ENCODE data around the gene NR1D1. TPM values are rescaled to one million over a fixed set of nuclear protein-coding genes. Genes with fewer than 3 reads are reported as not detected.
A peak's percentile ranks its signal among the peaks of the same experiment; 100 is the strongest.

The NR1D1 gene
- polyA plus RNA-seq, 1 experiment: 2.3 TPM

DNA sequence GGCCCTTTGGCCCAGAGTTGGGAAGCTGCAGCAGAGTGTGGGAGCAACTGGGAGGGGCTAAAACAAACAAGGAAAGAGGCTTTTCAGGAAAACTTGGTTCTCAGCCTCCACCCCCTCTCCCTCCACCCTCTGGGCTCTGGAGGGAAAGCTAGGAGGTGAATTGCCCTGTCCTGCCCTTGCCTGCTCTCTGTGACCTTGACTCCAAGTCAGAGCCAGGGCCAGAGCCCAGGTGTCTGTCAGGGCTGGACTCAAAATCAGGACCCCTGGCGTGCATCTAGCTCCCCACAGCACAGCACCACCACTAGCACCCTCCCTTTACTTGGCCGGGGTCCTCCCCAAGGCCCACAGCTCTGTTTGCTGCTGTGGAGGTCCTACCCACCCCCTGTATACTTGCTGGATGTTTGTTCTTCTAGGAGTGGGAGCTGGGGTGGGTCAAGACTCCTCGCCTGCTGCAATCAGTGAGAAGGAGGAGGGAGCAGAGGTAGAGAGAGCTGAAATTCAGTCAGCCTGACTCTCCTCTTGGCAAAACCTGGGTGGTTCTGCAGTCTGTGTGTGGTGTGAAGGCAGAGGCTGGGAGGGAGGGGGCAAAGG lies 2.8 kb upstream of the NR1D1 start:
- POLR2A ChIA-PET: no interaction called here
- Histone ChIP-seq H3K27me3 (ENCODE audit: control insufficient read depth, insufficient read depth, low read length) (no peaks in the 10 kb centered on the region), H3K4me3 (ENCODE audit: low read depth, low read length) (no peak overlapping the region), H3K36me3 (ENCODE audit: control insufficient read depth, insufficient read depth, low read length) (no peaks in the 10 kb centered on the region; the same call in 1 of the 2 replicates)
- CTCF ChIA-PET: interaction anchor here (0.6 to 7.8 kb wide), 6 partner anchors 9 to 187 kb away, joined by 3 to 84 read pairs (median 4); no protein-coding TSS in a partner anchor
- DNase-seq (ENCODE audit: low read depth): no peak
- TF ChIP-seq, protein P1, sequence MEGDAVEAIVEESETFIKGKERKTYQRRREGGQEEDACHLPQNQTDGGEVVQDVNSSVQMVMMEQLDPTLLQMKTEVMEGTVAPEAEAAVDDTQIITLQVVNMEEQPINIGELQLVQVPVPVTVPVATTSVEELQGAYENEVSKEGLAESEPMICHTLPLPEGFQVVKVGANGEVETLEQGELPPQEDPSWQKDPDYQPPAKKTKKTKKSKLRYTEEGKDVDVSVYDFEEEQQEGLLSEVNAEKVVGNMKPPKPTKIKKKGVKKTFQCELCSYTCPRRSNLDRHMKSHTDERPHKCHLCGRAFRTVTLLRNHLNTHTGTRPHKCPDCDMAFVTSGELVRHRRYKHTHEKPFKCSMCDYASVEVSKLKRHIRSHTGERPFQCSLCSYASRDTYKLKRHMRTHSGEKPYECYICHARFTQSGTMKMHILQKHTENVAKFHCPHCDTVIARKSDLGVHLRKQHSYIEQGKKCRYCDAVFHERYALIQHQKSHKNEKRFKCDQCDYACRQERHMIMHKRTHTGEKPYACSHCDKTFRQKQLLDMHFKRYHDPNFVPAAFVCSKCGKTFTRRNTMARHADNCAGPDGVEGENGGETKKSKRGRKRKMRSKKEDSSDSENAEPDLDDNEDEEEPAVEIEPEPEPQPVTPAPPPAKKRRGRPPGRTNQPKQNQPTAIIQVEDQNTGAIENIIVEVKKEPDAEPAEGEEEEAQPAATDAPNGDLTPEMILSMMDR (IDR thresholded peaks at IDR 0.05; ENCODE audit: insufficient read depth, low read depth, low read length): no peak

DNA sequence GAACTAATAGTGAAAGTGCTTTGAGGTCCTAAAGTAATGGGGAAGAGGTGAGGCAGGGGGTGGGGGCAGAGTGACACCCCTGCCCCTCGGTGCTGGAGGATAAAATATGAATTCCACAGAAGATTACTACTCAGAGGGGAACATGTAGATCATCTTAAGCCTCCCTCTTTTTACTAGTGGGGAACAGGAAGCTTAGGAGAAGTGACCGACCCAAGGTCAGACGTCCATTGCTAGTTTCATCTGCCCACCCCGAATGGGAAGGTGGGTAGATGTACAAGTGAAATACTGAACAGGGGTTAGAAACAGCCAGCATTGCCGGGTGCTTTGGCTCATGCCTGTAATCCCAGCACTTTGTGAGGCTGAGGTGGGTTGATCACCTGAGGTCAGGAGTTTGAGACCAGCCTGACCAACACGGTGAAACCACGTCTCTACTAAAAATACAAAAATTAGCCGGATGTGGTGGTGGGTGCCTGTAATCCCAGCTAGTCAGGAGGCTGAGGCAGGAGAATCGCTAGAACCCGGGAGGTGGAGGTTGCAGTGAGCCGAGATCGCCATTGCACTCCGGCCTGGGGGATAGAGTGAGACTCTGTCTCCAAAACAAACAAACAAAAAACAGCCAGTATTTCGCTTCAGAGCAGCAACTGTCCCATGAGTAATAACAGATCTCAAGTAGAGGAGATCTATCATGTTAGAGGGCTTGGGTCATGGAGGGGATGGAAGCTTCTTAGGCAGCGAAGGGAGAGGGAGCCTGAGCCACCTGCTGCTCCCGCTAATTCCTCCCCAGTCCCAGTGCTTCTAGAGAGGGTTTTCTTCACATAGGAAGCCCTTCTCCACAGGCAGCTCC lies 1.2 kb upstream of the NR1D1 start:
- peaks cover 6% of the 10 kb centered on the region for H3K36me3 ChIP-seq (ENCODE audit: control insufficient read depth, insufficient read depth, low read length)
- no peaks in the 10 kb centered on the region for H3K27me3 ChIP-seq (ENCODE audit: control insufficient read depth, insufficient read depth, low read length)
- DNase-seq (ENCODE audit: low read depth): no peak
- ChIA-PET POLR2A (no interaction called here), CTCF (interaction anchor here (0.5 to 7.8 kb wide), 12 partner anchors 11 to 1595 kb away, joined by 3 to 84 read pairs (median 4); no protein-coding TSS in a partner anchor)
- TF ChIP-seq, protein P1 (IDR thresholded peaks at IDR 0.05; ENCODE audit: insufficient read depth, low read depth, low read length): no peak
- peak overlapping the region; percentile 89; the same call in 1 of the 2 replicates for H3K4me3 ChIP-seq (ENCODE audit: low read depth, low read length)

DNA sequence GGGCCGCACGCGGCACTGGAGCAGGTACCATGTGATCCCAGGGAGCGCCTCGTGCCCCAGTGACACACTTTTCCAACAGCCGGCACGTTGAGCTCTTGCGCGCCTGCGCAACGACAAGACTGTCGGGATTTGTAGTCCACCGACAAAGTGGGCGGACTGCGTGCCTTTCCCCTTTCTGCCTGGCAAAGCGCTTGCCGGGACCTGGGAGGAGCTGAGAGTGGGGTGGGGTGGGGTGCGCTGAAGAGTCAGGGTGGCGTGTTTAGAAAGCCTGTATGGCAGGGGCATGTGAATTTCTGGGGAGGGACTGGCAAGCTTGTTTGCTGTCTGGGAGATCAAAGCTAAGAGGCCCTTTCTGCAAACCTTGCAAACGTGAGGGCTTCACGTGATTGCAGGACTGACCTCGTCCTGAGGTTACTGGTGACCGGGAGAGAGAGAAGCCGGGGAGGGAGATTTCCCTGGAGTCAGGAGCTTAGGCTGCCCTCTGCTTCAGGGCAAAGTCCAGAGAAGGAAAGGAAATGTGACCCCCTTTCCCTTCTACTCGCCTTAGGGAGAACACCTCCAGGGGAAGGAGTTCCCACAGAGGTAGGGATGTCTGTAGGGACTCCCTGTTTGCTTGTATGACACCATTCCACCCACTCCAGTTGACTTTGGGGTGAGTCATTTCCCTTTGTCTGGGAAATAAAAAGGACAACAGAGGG lies 429 bp upstream of the NR1D1 start:
- peaks cover 12% of the 10 kb centered on the region for H3K36me3 ChIP-seq (ENCODE audit: control insufficient read depth, insufficient read depth, low read length)
- peak; percentile 95 for DNase-seq (ENCODE audit: low read depth)
- H3K4me3 ChIP-seq (ENCODE audit: low read depth, low read length): peak overlapping the region; percentile 89
- no peaks in the 10 kb centered on the region for H3K27me3 ChIP-seq (ENCODE audit: control insufficient read depth, insufficient read depth, low read length)
- TF ChIP-seq, protein P1 (IDR thresholded peaks at IDR 0.05; ENCODE audit: insufficient read depth, low read depth, low read length): no peak
- ChIA-PET POLR2A (interaction anchor here (0.6 to 1.3 kb wide), 4 partner anchors 11 to 938 kb away, joined by 4 to 12 read pairs (median 6); no protein-coding TSS in a partner anchor), CTCF (interaction anchor here (0.5 to 7.8 kb wide), 13 partner anchors 11 to 1596 kb away, joined by 3 to 84 read pairs (median 3); partner anchors contain the start of gene PSMD3)

DNA sequence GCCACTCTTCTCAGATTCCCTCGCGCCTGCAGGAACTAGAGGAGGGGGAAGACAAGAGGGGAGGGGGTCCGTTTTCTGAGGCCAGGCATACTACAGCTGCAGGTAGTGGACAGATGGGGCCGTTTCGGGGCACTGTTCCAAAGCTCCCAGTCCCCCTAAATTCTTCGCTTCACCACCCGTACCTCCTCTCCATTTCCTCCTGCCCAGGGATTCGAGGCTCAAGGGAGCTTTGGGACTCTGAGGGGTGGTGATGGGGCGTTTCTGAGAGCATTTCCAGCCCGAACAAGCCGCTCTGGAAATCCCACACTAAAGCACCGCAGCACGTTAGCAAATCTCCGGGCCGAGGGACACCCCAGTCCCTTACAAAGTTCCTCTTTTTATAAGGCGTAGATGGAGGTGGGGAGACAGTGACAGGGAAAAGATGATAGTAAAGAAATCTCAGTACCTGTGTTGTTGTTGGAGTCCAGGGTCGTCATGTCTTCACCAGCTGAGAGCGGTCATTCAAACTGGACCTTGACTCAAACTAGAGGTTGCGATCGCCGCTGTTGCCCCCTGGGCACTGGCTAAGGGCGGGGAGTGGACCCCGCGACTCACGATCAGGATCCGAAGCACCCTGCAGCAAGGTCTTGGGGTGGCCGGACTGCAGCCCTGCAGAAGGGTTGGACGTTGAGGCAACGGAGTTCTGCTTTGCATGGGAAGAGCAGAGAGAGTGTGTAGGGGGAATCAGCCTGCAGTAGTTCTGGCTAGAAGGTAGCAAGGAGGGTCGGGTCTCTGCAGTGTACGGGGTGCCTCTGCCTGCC lies 570 bp downstream of the NR1D1 start:
- Histone ChIP-seq H3K4me3 (ENCODE audit: low read depth, low read length) (peak overlapping the region; percentile 89), H3K27me3 (ENCODE audit: control insufficient read depth, insufficient read depth, low read length) (no peaks in the 10 kb centered on the region), H3K36me3 (ENCODE audit: control insufficient read depth, insufficient read depth, low read length) (peaks cover 18% of the 10 kb centered on the region)
- POLR2A ChIA-PET: interaction anchor here (0.6 to 2.0 kb wide), 4 partner anchors 12 to 939 kb away, joined by 3 to 12 read pairs (median 7); no protein-coding TSS in a partner anchor
- DNase-seq (ENCODE audit: low read depth): no peak
- CTCF ChIA-PET: interaction anchor here (1.0 to 7.8 kb wide), 12 partner anchors 12 to 119 kb away, joined by 3 to 84 read pairs (median 7); partner anchors contain the start of gene PSMD3
- TF ChIP-seq, protein P1 (IDR thresholded peaks at IDR 0.05; ENCODE audit: insufficient read depth, low read depth, low read length): no peak
